GM19099 (cell line): ENCODE measurements around the gene DNAJC27.

Experiments used
- POLR2A ChIP-seq: IDR thresholded peaks from 3 replicates; pipeline ENCODE4 v1.6.1; 2011; ENCODE audit warnings: low read depth; ENCODE audit not compliant: insufficient read length; ENCODE audit errors: extremely low read depth

The DNAJC27 gene

DNA sequence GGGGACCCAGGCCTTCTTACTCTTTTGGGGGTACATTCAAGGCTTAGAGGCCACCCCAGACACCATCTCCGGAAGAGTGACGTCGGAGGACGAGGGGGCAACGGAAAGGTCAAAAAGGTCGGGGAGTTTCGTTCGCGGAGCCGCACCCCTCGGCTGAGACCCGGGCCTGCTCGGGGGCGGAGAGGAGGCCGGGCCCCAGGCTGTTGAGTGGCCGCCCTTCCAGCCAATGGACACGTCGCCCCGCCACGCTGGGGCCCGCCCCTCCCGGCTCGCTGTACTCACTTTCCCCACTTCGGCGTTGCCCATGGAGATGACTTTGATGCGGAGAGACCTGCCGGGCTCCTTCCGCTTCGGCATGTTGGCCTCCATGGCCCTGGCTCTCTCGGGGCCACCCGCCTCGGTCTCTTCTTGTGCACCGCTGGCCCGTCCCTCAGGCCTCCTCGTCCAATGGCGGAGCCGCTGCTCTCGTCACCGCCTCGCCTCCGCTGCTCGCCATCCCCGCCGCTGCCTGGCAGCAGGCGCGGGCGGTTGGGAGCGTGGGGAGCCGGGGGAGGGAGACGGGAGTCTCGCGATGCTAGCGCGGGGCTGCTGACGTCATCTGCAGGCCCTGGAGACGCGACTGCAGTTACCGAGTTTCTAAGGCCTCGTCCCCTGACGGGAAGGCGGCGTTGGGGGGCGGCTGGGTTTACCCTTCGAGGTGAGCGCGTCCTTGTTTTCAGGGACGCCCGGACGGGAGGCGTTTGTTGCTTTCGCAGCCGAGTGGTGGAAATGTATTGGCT is at the start of gene DNAJC27:
Gene DNAJC27, minus strand, starts transcription at position 420 of the 779 bp plus-strand sequence. Its CDS starts 51 bp downstream, at position 369.
- TF ChIP-seq POLR2A: peak; percentile 91

DNA sequence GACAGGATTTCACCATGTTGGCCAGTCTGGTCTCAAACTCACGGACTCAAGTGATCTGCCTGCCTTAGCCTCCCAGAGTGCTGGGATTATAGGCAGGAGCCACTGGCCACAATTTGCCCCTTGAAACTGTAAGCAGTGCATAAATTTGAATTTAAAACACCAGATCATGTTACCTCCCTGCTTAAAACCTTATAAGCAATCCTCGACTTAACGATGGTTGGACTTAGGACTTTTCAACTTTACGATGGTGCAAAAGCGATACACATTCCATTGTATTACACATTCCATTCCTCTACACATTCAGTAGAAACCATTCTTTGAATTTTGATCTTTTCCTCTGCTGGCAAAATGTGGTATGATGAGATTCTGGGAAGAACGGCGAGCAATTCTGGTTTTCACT is 46.9 kb upstream of the DNAJC27 start:
- no peak for TF ChIP-seq POLR2A

DNA sequence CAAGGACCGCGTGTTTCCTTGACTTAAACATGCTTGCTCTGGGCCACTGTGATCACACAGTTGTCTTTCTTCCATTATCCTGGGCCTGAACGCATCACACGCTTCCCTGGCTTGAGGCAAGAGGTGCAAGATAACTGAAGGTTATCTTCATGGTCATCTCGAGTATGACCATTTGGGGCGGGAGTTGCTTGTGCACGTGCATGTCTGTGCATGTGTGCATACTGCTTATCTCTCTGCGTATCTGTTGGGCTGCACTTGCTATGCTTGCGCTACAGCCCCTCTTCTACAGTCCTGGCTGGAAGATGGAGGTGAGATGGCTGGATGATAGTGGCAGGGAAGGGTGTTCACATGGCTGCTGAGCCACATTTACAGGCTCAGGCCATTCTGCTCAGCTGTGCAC is 42.9 kb upstream of the DNAJC27 start:
- no peak for TF ChIP-seq POLR2A

DNA sequence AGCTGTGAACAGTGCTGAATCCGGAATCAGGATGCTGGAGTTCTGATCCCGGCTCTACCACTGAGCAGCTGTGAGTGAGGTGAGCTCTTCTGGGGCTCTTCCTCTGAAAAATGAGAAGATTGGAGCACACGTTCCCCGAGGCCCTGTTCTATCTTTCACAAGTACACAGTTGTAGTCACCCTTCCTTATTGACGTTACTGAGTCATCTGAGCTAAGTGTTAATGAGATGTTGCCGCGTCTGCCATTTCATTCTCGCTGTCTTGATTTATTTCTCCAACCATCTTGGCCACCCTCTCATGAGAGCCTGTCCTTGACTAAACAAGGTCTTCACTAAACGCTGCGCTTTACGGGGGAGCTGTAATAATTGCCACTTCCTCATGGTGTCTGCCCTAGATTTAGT is 38.2 kb upstream of the DNAJC27 start:
- TF ChIP-seq POLR2A: no peak

DNA sequence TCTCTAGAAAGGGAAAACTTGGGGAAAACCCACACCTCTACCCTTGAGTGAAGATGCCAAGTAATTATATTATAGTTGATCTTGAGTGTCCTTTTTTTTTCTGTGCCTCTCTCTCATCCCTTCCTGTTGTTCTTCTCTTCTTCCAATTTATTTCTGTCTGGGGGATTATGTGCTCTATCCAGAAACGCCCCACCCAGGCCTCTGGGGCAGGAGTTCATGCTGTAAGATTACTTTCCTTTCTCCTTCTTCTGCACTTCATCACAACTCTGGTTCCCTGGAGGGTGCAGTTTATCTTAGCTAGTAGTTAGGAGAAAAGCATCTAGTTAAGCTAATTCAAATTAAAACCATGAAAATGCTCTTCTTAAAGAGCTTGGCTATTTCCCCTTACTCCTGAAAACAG is 30.3 kb upstream of the DNAJC27 start:
- TF ChIP-seq POLR2A: no peak

DNA sequence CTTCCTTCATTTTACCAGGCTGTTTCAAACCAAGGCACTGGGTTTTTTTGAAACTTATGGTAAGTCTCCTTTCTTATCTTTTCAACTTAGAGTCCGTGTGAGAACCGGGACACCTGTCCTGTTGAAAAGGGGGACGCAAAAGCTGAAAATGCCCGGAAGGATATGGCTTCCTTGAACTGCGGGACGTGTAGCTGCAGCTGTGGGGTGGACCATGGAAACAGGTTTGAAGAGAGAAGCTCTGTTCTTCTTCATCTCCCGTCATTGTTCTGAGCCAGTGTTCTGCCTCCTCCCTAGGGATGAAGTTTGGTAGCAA is 29.5 kb upstream of the DNAJC27 start:
- TF ChIP-seq POLR2A: no peak

DNA sequence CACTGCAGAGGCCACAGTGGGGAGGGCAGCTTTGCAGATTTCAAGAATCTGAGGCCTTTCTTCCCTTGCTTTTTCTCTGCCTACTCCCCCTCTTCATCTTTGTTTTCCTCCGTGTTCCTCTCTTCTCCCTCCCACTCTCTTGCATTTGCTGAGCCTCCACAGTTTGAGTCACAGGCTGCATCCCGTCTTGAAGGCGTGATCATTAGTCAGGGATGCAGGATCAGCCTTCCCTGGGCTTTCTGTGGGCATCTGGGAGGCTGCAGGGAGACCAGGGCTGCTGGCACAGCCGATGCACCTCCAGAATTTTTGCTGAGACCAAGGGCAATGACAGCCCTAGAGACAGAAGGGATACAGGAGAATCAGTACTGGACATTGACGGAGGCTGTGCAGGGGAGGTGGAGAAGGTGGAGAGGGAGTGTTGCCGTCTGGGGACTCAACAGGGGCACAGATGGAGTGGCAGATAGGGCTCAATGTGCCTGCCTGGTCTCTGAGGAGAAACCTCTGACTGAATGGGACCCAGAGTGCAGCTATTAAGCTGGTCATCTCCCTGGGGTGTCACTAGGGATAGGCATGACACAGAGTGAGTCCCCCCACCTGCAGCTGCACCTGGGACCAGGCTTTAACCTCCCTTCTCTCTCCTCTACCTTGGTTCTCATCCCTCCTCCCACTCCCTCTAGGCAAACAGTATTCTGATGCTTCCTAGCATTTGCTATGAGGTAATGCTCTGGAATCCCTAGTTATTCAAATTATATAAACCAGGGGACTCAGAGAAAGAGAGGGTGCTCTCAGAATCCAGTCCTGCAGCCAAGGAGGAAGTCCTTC is 29.0 kb upstream of the DNAJC27 start:
- TF ChIP-seq POLR2A: no peak

DNA sequence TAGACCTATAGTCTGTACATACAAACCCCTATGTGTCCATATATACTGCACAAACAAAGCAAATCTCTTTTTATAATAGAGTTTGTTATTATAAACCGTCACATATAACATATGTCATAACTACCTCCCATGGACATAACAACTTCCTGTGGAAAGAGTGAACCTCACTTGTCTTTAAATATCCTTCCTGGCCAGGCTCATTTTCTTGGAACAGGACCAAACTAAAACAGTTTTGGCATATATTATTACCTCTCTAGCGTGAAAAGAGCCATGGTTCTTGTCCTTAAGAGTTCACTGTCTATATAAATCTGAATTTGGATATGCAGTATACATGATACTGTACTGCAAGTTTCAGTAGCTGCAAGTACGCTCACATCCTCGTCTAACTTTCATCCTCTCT is 28.3 kb upstream of the DNAJC27 start:
- TF ChIP-seq POLR2A: no peak

DNA sequence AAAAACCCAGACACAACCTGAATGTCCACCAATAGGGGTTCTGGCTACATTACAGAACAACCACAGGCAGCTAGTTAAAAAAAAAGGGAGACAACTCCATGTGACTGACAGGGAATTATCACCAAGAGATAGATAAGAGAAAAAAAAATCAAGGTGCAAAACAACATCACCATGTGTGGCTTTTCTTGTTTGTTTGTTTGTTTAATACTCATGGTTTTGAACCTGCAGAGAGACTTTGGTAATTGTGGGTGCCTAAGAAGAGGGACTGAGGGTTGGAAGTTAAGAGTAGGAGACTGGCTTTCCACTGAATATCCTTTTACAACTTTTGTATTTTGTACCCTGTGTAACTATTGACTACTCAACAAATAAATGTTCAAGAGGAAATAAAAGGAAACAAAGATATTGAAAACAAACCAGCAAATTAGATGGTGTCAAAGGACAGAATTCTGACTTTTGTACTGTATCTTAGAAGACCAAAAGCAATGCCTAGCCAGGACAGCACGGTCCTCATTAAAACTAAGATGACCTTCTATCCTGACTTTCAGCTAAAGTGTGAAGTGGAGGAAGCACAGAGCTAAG is 22.5 kb upstream of the DNAJC27 start:
- no peak for TF ChIP-seq POLR2A

DNA sequence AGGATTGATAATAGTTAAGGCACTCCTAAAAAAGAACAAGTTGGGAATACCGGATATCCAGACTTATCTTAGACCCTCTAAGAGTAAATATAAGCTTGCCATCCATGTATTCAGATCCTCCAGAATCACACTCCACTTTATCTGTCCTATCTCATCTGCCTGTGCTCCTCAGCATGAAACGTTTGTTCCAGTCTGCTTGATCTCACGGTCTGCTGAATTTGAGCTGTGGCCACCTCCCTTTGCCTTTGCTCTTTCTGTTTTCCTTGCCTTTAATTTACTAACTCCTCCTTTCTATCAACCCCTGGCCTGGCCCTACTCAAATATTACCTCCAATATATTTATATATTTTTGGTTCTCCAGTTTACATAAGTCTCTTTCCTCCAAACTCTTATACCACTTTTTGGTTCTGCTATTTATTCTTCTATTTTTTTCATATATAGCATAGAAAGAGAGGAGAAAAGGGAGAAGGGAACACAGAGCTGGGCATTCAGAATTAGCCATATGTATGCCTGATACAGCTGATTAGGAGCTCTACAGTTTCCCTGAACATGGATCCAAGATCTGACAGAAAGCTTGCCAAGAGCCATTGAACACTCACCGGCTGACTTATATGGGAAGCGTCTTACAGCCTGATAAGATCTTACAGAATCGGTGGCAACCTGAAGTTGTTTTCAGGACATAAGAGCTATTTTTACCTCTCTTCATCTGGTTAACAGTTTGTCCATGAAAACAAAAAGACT is 21.8 kb upstream of the DNAJC27 start:
- TF ChIP-seq POLR2A: no peak

DNA sequence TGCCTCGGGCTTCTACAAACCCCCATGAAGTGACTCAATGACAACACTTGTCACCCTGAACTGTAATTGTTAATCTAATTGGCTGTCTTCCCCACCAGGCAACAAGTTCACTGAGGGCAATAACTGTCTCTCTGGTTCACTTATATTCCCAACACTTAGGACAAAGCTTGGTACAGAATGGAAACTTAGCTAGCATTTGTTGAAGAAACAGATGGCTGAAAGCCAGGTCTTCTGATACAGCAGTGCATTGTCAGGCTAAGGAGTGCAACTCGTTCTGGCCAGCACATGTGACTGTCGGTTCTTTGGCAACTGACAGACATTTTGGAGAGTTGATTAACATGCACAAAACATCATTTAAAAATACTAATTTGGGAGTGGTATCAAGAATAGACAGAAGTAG is 14.6 kb upstream of the DNAJC27 start:
- no peak for TF ChIP-seq POLR2A

DNA sequence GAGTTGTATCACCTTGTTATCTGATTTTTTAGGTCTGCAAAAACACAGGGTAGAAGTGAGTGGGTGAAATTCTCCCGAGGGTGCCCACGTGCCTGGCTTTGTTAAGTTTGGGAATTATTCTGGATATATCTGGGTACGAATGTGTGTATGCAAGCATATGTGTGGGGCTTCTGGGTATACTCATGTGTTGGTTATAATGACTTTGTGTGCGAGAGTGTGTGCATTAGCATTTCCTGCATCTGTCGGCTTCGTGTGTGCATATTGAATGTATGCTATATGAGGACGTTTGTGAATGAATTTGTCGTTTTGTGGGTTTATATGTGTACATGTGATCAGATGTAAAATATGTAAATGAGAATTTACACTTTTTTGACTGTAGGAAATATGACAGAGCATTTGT is 13.8 kb upstream of the DNAJC27 start:
- no peak for TF ChIP-seq POLR2A

DNA sequence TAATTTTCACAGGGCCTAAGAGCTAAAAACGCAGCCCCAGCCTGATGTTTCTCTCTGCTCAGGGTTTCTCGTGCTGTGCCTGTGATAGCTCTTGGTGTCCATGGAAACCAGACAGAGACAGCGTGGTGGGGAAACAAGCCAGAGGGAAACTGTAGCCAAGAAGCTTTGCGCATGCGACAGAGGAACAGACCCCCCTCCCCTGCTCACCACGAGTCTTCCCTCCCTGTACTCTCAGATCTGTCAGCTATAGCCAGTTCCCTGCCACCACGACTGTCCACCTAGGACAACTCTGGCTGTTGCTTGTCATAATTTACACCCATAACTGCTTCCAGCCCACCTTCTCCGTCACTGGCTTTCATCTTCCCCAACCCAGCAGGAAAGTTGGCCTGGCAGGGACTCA is 13.2 kb upstream of the DNAJC27 start:
- TF ChIP-seq POLR2A: no peak

DNA sequence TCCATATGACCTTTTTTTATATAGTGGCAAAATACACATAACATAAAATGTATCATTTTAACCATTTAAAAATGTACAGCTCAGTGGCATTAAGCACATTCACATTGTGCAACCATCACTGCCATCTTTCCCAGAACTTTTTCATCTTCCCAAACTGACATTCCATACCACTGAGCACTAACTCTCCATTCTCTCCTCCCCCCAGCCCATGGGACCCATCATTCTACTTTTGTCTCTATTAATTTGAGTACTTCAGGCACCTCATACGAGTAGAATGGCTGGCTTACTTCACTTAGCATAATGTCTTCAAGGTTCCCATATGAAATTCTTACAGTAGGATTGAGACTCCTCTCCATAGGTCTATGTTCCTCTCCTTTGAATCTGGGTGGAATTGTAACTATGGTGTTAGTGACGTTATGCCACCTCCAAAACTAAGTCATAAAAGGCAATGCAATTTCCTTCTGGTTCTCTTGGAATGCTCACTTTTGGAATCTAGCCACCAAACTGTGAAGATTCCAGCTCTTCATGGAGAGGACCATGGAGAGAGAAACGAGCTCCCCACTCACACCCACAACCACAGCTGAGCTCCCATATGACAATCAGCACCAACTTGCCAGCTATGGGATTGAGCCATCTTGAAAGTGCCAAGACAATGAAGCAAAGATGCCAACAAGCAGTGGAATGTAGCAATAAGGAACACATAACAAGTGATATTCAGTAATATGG is 9.8 kb upstream of the DNAJC27 start:
- no peak for TF ChIP-seq POLR2A

DNA sequence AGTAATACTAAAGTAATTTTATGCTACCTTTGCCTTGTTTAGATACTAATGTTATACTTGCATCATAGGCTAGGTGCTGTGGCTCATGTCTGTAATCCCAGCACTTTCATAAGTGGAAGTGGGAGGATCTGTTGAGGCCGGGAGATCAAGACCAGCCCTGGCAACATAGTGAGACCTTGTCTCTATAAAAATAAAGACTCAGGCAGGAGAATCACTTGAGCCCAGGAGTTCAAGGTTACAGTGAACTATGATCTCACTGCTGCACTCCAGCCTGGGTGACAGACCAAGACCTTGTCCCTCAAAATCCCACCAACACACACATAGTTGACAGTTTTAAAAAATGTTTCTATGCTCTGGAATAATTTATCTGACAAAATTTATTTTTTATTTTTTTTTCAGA is 6.9 kb upstream of the DNAJC27 start:
- TF ChIP-seq POLR2A: no peak
